Panc1 (cell line): Measurements from ENCODE around the gene STK11IP. TPM values are rescaled to one million over a fixed set of nuclear protein-coding genes. Genes with fewer than 3 reads are reported as not detected.

Source experiments
- ATAC-seq: fragments of 200-7000 bp; cut with Tn5 transposase; 2 replicates; pipeline ENCODE4 v1.9.1; 2020; ENCODE audit warnings: mild to moderate bottlenecking, moderate library complexity
- BruUV-seq: library from RNA; stranded (reverse); fragments of 400-500 nt; replicated peaks from 2 replicates; lab custom pipeline; 2021; lab: Mats Ljungman, UMichigan
- CTCF ChIA-PET: fragments of 300-600 bp; sonication (Branson Sonifier 250); formaldehyde crosslinking; loops from one replicate; lab custom pipeline; 2022; ENCODE audit warnings: antibody characterized with exemption; lab: Charles Lee
- POLR2A ChIA-PET: fragments of 300-600 bp; sonication (Branson Sonifier 250); formaldehyde crosslinking; loops from one replicate; lab custom pipeline; 2022; ENCODE audit warnings: antibody characterized with exemption; lab: Charles Lee
- DNase-seq: peaks from one replicate; pipeline ENCODE4 v3.0.0-alpha.2; 2010; ENCODE audit warnings: low read depth, low spot score
- H3K27ac ChIP-seq: 2 replicates; pipeline ENCODE4 v1.5.1; 2011; ENCODE audit warnings: mild to moderate bottlenecking, low read length, inconsistent platforms
- H3K27me3 ChIP-seq: fragments of 200-500 bp; sonication (Bioruptor generic); 2 replicates; pipeline ENCODE4 v1.6.0; 2014; ENCODE audit warnings: low read length, inconsistent platforms; ENCODE audit not compliant: control insufficient read depth, insufficient read depth
- H3K36me3 ChIP-seq: fragments of 200-500 bp; sonication (Bioruptor generic); 2 replicates; pipeline ENCODE4 v1.5.1; 2014; ENCODE audit warnings: inconsistent platforms, mild to moderate bottlenecking, low read length, moderate library complexity; ENCODE audit not compliant: control insufficient read depth, insufficient read depth
- H3K4me1 ChIP-seq: 2 replicates; pipeline ENCODE4 v1.5.1; 2011; ENCODE audit warnings: inconsistent platforms, mild to moderate bottlenecking, low read length, moderate library complexity; ENCODE audit not compliant: control insufficient read depth, insufficient read depth
- H3K4me3 ChIP-seq, 2 experiments: 2 replicates each; pipeline ENCODE4 v1.5.1; 2011 to 2012; ENCODE audit warnings: low read depth in 2 of 2, low read length in 2 of 2, mild to moderate bottlenecking in 2 of 2, inconsistent platforms in 1 of 2, moderate library complexity in 1 of 2
- H3K9me3 ChIP-seq: fragments of 200-500 bp; sonication (Bioruptor generic); 2 replicates; pipeline ENCODE4 v1.5.1; 2014; ENCODE audit warnings: low read depth, mild to moderate bottlenecking, inconsistent platforms, low read length, moderate library complexity; ENCODE audit not compliant: control insufficient read depth, insufficient read depth
- POLR2AphosphoS5 ChIP-seq: IDR thresholded peaks from 2 replicates; pipeline ENCODE4 v1.6.1; 2012; ENCODE audit warnings: mild to moderate bottlenecking, low read depth, low read length, moderate library complexity
- REST ChIP-seq, 2 experiments: IDR thresholded peaks; 2 replicates each; pipeline ENCODE4 v1.6.1; 2011 to 2012; ENCODE audit warnings: low read depth in 2 of 2, control low read depth in 1 of 2, low read length in 1 of 2, mild to moderate bottlenecking in 1 of 2, moderate library complexity in 1 of 2; ENCODE audit not compliant: insufficient read depth in 1 of 2
- SIN3A ChIP-seq: IDR thresholded peaks from 2 replicates; pipeline ENCODE4 v1.6.1; 2012; ENCODE audit warnings: low read depth, mild to moderate bottlenecking, low read length, moderate library complexity, borderline replicate concordance; ENCODE audit not compliant: insufficient read depth
- TCF7L2 ChIP-seq: IDR thresholded peaks from 2 replicates; pipeline ENCODE4 v1.6.1; 2011; ENCODE audit warnings: mild to moderate bottlenecking, low read depth, low read length, inconsistent platforms
- in situ Hi-C: cut with HindIII; loops from 2 replicates; pipeline ENCODE4 v1.10.0; 2016; ENCODE audit warnings: low sequenced_read_pairs, low pct_unique_long_range_greater_than_20kb
- intact Hi-C: fragments of 100-400 bp; cut with micrococcal nuclease; formaldehyde crosslinking; loops from one replicate; pipeline ENCODE4 v1.10.0; 2022; ENCODE audit not compliant: unreplicated experiment
- total RNA-seq: library from RNA; stranded (reverse); gene quantifications from one replicate; pipeline ENCODE4 v1.2.1, GENCODE V29; 2021; ENCODE audit not compliant: unreplicated experiment
- TF ChIP-seq, protein P1 (sequence below): fragments of 450-650 bp; IDR thresholded peaks from 2 replicates; pipeline ENCODE4 v1.5.1; 2017; ENCODE audit warnings: mild to moderate bottlenecking

STK11IP gene
- total RNA-seq, 1 experiment from 2014 or later: 48.2 TPM

DNA sequence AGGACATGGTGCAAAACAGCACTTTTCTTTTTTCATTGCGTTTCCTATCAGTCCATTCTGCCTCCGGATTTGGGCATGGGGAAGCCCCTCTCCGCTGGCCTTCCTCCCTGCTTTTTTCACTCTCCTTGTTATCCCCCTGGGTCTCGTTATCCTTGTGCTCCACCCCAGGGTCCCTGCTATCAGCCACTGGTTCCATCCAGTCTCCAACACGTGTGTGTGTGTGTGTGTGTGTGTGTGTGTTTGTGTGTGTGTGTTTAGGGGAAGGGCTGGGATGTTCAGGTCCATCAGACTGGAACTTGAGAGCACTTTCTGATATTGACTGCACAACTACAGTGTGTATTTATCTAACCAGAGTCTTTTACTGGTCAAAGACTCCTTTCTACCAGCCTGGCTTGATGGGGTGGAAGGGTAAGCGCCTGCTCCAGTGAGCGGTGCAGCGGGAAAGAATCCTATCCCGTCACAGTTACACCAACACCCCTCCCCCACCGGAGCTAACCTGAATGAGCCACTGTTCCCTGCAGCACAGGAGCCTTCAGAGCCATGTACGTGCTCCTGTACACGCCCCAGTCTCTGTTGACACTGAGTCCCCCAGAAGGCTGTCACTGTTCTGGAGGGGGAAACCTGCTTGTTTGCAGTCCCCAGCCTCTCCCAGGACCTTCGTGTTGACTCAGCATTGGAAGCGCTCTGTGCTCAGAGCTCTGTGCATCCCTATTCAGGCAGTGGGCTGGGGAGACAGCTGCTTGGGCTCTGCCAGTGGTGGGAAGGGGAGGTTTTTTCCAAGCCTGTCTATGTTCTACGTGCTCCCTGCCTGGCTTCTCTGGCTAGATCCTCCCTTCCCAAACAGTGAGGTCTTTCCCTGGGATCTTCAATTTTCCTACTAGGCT is 20.9 kb upstream of the STK11IP start:
- H3K27me3 ChIP-seq: no peaks in the 10 kb centered on the region
- in situ Hi-C loops: no loop called here
- DNase-seq (no peak), ATAC-seq (peak; percentile 22; the same call in 1 of the 2 replicates)
- no peaks in the 10 kb centered on the region for H3K9me3 ChIP-seq
- TF ChIP-seq SIN3A (no peak), TCF7L2 (no peak), POLR2AphosphoS5 (no peak), REST (IDR thresholded peaks at IDR 0.05; ENCODE audit: insufficient read depth in 1 of 2, low read depth in 2 of 2, low read length in 1 of 2) (no peak)
- TF ChIP-seq, protein P1, sequence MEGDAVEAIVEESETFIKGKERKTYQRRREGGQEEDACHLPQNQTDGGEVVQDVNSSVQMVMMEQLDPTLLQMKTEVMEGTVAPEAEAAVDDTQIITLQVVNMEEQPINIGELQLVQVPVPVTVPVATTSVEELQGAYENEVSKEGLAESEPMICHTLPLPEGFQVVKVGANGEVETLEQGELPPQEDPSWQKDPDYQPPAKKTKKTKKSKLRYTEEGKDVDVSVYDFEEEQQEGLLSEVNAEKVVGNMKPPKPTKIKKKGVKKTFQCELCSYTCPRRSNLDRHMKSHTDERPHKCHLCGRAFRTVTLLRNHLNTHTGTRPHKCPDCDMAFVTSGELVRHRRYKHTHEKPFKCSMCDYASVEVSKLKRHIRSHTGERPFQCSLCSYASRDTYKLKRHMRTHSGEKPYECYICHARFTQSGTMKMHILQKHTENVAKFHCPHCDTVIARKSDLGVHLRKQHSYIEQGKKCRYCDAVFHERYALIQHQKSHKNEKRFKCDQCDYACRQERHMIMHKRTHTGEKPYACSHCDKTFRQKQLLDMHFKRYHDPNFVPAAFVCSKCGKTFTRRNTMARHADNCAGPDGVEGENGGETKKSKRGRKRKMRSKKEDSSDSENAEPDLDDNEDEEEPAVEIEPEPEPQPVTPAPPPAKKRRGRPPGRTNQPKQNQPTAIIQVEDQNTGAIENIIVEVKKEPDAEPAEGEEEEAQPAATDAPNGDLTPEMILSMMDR: no peak
- no TSS peak for BruUV-seq
- H3K4me1 ChIP-seq: peaks cover 5% of the 10 kb centered on the region
- H3K4me3 ChIP-seq: no peak overlapping the region; a peak in 1 of 4 replicates
- ChIA-PET POLR2A (no interaction called here), CTCF (no interaction called here)
- H3K36me3 ChIP-seq: no peaks in the 10 kb centered on the region
- no peak overlapping the region for H3K27ac ChIP-seq
- intact Hi-C loops: no loop called here

DNA sequence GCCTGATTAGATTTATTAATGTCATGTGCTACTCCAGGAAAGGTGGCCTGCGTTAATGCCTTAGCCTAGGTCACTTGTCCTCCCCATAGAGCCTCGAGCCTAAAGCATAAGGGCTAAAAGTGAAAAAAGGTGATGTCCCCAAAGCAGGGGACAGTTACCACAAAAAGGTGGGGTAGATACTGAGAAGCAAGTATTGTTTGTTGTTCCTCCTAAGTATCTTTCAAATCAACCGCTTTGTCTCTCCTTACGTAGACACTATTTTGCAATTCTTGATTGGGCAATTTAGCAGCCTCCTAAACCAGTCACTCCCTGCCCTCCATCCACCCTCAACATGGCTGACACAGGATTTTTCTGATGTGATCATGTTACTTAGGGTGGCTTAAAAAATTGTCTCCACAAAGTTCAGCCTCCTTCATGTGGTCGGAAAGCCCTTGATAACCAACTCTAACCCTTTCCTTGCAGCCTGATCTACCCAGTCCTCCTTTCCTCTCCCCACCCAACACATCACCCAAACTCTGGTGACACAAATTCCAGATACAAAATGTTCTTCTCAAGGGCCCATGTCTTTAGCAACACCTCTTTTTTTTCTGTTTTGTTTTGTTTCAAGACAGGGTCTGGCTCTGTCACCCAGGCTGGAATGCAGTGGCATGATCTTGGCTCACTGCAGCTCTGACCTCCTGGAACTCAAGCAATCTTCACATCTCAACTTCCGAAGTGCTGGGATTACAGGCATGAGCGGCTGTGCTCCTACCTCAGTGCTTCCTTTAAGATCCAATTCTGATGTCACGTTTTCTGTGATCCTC is 18.6 kb upstream of the STK11IP start:
- Histone ChIP-seq H3K27ac (no peak overlapping the region), H3K36me3 (no peaks in the 10 kb centered on the region), H3K9me3 (no peaks in the 10 kb centered on the region), H3K4me1 (0 out of 2 replicates have a peak, but pooled peaks cover 3% of the 10 kb centered on the region), H3K27me3 (no peaks in the 10 kb centered on the region), H3K4me3 (no peak overlapping the region)
- in situ Hi-C loops: no loop called here
- DNase-seq (no peak), ATAC-seq (no peak)
- intact Hi-C loops: no loop called here
- no peak for TF ChIP-seq TCF7L2
- TF ChIP-seq POLR2AphosphoS5: no peak
- TF ChIP-seq, protein P1: no peak
- no peak for TF ChIP-seq SIN3A
- no peak for TF ChIP-seq REST (IDR thresholded peaks at IDR 0.05; ENCODE audit: insufficient read depth in 1 of 2, low read depth in 2 of 2, low read length in 1 of 2)
- POLR2A ChIA-PET: interaction anchor here (0.6 kb wide), 1 partner anchor 107 kb away, joined by 5 read pairs; no protein-coding TSS in a partner anchor
- no TSS peak for BruUV-seq
- CTCF ChIA-PET: no interaction called here
